ENCODE data around the gene PTGER4.

DNA sequence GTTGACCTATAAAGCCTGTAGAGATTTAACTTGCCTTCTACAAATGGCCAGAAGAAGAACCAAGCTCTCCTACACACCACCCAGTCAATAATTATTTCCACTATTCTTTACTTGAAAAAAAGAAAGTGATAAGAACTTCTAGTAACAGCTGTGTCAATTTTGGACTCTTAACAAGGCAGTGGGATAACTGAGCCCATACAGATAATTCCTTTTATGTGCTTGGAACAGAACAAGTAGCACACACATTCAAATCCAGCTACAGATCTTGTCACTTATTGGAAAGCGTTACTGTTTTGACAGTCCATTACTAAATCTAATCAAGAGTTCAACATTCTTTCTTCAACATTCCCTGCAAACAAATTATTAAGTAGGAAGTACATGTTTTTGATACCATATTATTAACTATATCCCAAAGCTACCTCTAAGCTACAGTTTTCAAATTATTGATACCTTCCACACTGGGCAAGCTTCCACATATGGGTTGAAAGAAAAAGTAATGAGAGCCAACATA lies 6.3 kb downstream of the PTGER4 start:
- TF ChIP-seq POLR2AphosphoS5 (IDR thresholded peaks at IDR 0.05): no peak
- TF ChIP-seq, protein P1, sequence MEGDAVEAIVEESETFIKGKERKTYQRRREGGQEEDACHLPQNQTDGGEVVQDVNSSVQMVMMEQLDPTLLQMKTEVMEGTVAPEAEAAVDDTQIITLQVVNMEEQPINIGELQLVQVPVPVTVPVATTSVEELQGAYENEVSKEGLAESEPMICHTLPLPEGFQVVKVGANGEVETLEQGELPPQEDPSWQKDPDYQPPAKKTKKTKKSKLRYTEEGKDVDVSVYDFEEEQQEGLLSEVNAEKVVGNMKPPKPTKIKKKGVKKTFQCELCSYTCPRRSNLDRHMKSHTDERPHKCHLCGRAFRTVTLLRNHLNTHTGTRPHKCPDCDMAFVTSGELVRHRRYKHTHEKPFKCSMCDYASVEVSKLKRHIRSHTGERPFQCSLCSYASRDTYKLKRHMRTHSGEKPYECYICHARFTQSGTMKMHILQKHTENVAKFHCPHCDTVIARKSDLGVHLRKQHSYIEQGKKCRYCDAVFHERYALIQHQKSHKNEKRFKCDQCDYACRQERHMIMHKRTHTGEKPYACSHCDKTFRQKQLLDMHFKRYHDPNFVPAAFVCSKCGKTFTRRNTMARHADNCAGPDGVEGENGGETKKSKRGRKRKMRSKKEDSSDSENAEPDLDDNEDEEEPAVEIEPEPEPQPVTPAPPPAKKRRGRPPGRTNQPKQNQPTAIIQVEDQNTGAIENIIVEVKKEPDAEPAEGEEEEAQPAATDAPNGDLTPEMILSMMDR (IDR thresholded peaks at IDR 0.05): no peak

Measured in gastroesophageal sphincter (tissue), 3 donors.